Naive thymus-derived CD4-positive, alpha-beta T cell (primary cell): Measurements from ENCODE around the gene PRKAG2. TPM values are rescaled to one million over a fixed set of nuclear protein-coding genes. Genes with fewer than 3 reads are reported as not detected.

Experiments used
- ATAC-seq: fragments of 150-1000 bp; cut with Tn5 transposase; 2 replicates; pipeline ENCODE4 v1.10.0; 2021; ENCODE audit warnings: mild to moderate bottlenecking, moderate library complexity
- CTCF ChIA-PET: fragments of 350-600 bp; sonication (Branson Sonifier 250); formaldehyde crosslinking; loops from one replicate; lab custom pipeline; 2021; ENCODE audit warnings: antibody characterized with exemption; lab: Charles Lee
- POLR2A ChIA-PET: fragments of 350-600 bp; sonication (Branson Sonifier 250); formaldehyde crosslinking; loops from one replicate; lab custom pipeline; 2021; ENCODE audit warnings: antibody characterized with exemption, inconsistent platforms; lab: Charles Lee
- DNase-seq, 9 donors: peaks; one replicate each; pipeline versions ENCODE4 v3.0.0 to v3.0.0-alpha.2; 2020 to 2022; ENCODE audit warnings: mixed read lengths in 1 of 9
- H3K27ac ChIP-seq: one replicate; pipeline ENCODE4 v1.7.0; 2013; ENCODE audit warnings: mild to moderate bottlenecking, low read depth, low read length, moderate library complexity
- H3K27me3 ChIP-seq, 2 donors: one replicate each; pipeline ENCODE4 v1.7.0; 2013; ENCODE audit warnings: low read length in 2 of 2, mild to moderate bottlenecking in 2 of 2, moderate library complexity in 2 of 2; ENCODE audit not compliant: control insufficient read depth in 2 of 2, insufficient read depth in 2 of 2
- H3K36me3 ChIP-seq, 3 experiments: 1 replicate in 2 of 3; 2 replicates in 1 of 3; pipeline ENCODE4 v1.7.0; 2013; ENCODE audit warnings: low read length in 3 of 3, mild to moderate bottlenecking in 3 of 3, moderate library complexity in 1 of 3; ENCODE audit not compliant: insufficient read depth in 3 of 3, control insufficient read depth in 2 of 3
- H3K4me1 ChIP-seq, 2 donors: one replicate each; pipeline ENCODE4 v1.7.0; 2013; ENCODE audit warnings: low read length in 2 of 2, mild to moderate bottlenecking in 2 of 2, moderate library complexity in 1 of 2; ENCODE audit not compliant: control insufficient read depth in 2 of 2, insufficient read depth in 2 of 2
- H3K4me3 ChIP-seq: 2 replicates; pipeline ENCODE4 v1.7.0; 2013; ENCODE audit warnings: mild to moderate bottlenecking, low read length
- H3K9me3 ChIP-seq, 3 experiments: 1 replicate in 2 of 3; 2 replicates in 1 of 3; pipeline ENCODE4 v1.7.0; 2013; ENCODE audit warnings: low read length in 3 of 3; ENCODE audit not compliant: control insufficient read depth in 2 of 3
- H3K27ac Mint-ChIP-seq, 9 donors: one replicate each; pipeline ENCODE4 v1.8.0; 2020 to 2022; ENCODE audit warnings: mixed read lengths in 9 of 9, mild to moderate bottlenecking in 8 of 9, moderate library complexity in 5 of 9, inconsistent platforms in 2 of 9
- H3K27me3 Mint-ChIP-seq, 5 donors: one replicate each; pipeline ENCODE4 v1.8.0; 2021 to 2022; ENCODE audit warnings: mixed read lengths in 5 of 5, mild to moderate bottlenecking in 1 of 5
- H3K36me3 Mint-ChIP-seq, 5 donors: one replicate each; pipeline ENCODE4 v1.8.0; 2020 to 2022; ENCODE audit warnings: mixed read lengths in 5 of 5, mild to moderate bottlenecking in 3 of 5, inconsistent platforms in 1 of 5
- H3K4me1 Mint-ChIP-seq, 7 donors: one replicate each; pipeline ENCODE4 v1.8.0; 2020 to 2022; ENCODE audit warnings: mixed read lengths in 7 of 7, mild to moderate bottlenecking in 3 of 7, inconsistent platforms in 1 of 7
- H3K4me3 Mint-ChIP-seq, 10 donors: one replicate each; pipeline ENCODE4 v1.8.0; 2020 to 2022; ENCODE audit warnings: mild to moderate bottlenecking in 10 of 10, mixed read lengths in 10 of 10, moderate library complexity in 6 of 10, inconsistent platforms in 2 of 10
- H3K9me3 Mint-ChIP-seq, 11 donors: one replicate each; pipeline ENCODE4 v1.8.0; 2020 to 2022; ENCODE audit warnings: mixed read lengths in 11 of 11, mild to moderate bottlenecking in 4 of 11, inconsistent platforms in 1 of 11, moderate library complexity in 1 of 11
- intact Hi-C, 2 donors: fragments of 100-400 bp; cut with micrococcal nuclease; formaldehyde crosslinking; loops; one replicate each; pipeline ENCODE4 v1.15.1; 2023
- polyA plus RNA-seq, 2 donors: library from polyadenylated mRNA; unstranded; fragments of 300-500 nt; fragmentation: Illumina TruSeq; gene quantifications; one replicate each; pipeline ENCODE4 v1.2.3, GENCODE V29; 2021
- total RNA-seq, 6 experiments: library from RNA in 5 of 6; stranded (reverse) in 5 of 6; gene quantifications; 1 replicate in 5 of 6; 2 replicates in 1 of 6; pipeline ENCODE4 v1.2.3 and lab custom pipeline; 2021 to 2026

The PRKAG2 gene
- total and polyA plus RNA-seq, 7 experiments from 2014 or later, result 15.0 to 74.4 (median 55.7) TPM

GRCh38 chr7:151794508-151795167 is 82.3 kb downstream of the PRKAG2 start:
- peaks cover 0 to 26% (median 16%) of the 10 kb centered on the region in 7 donors for H3K4me1 Mint-ChIP-seq
- ATAC-seq (no peak), DNase-seq (no peak)
- H3K4me3 Mint-ChIP-seq, result no peak overlapping the region
- Histone ChIP-seq H3K27ac (no peak overlapping the region), H3K4me1 (peaks cover 0 to 4% of the 10 kb centered on the region in 2 donors), H3K4me3 (no peak overlapping the region), H3K36me3 (peaks cover 0 to 8% (median 0%) of the 10 kb centered on the region in 3 experiments), H3K9me3 (no peaks in the 10 kb centered on the region), H3K27me3 (no peaks in the 10 kb centered on the region)
- no peak overlapping the region for H3K27ac Mint-ChIP-seq
- no peaks in the 10 kb centered on the region for H3K27me3 Mint-ChIP-seq
- H3K36me3 Mint-ChIP-seq, result peaks cover 0 to 10% (median 4%) of the 10 kb centered on the region in 5 donors
- intact Hi-C loops, result no loop called here
- ChIA-PET CTCF (interaction anchor here (0.6 to 1.4 kb wide), 2 partner anchors 11 kb away, joined by 3 to 5 read pairs; no protein-coding TSS in a partner anchor), POLR2A (interaction anchor here (0.7 kb wide), 1 partner anchor 24 kb away, joined by 3 read pairs; no protein-coding TSS in a partner anchor)
- H3K9me3 Mint-ChIP-seq, result no peaks in the 10 kb centered on the region

GRCh38 chr7:151793991-151794507 is 82.9 kb downstream of the PRKAG2 start:
- ChIA-PET CTCF (interaction anchor here (1.4 kb wide), 1 partner anchor 10 kb away, joined by 5 read pairs; no protein-coding TSS in a partner anchor), POLR2A (no interaction called here)
- H3K27ac Mint-ChIP-seq, result no peak overlapping the region
- H3K4me3 Mint-ChIP-seq, result no peak overlapping the region
- H3K9me3 Mint-ChIP-seq, result no peaks in the 10 kb centered on the region
- peaks cover 0 to 15% (median 4%) of the 10 kb centered on the region in 5 donors for H3K36me3 Mint-ChIP-seq
- Histone ChIP-seq H3K36me3 (peaks cover 0 to 8% (median 0%) of the 10 kb centered on the region in 3 experiments), H3K9me3 (no peaks in the 10 kb centered on the region), H3K4me1 (peaks cover 0 to 4% of the 10 kb centered on the region in 2 donors), H3K27ac (no peak overlapping the region), H3K4me3 (no peak overlapping the region), H3K27me3 (no peaks in the 10 kb centered on the region)
- intact Hi-C loops, result no loop called here
- peaks cover 0 to 32% (median 21%) of the 10 kb centered on the region in 7 donors for H3K4me1 Mint-ChIP-seq
- H3K27me3 Mint-ChIP-seq, result no peaks in the 10 kb centered on the region
- DNase-seq (no peak), ATAC-seq (no peak)

GRCh38 chr7:151793531-151793951 is 83.4 kb downstream of the PRKAG2 start:
- CTCF ChIA-PET, result interaction anchor here (1.4 kb wide), 1 partner anchor 10 kb away, joined by 5 read pairs; no protein-coding TSS in a partner anchor
- Histone ChIP-seq H3K27me3 (no peaks in the 10 kb centered on the region), H3K27ac (no peak overlapping the region), H3K4me1 (peaks cover 0 to 4% of the 10 kb centered on the region in 2 donors), H3K4me3 (no peak overlapping the region), H3K36me3 (peaks cover 0 to 8% (median 0%) of the 10 kb centered on the region in 3 experiments), H3K9me3 (no peaks in the 10 kb centered on the region)
- H3K36me3 Mint-ChIP-seq, result peaks cover 0 to 16% (median 4%) of the 10 kb centered on the region in 5 donors
- peaks cover 0 to 33% (median 25%) of the 10 kb centered on the region in 7 donors for H3K4me1 Mint-ChIP-seq
- DNase-seq (no peak), ATAC-seq (peak; percentile 4)
- intact Hi-C loops, result no loop called here
- H3K27me3 Mint-ChIP-seq, result no peaks in the 10 kb centered on the region
- H3K27ac Mint-ChIP-seq, result no peak overlapping the region
- POLR2A ChIA-PET, result no interaction called here
- H3K9me3 Mint-ChIP-seq, result no peaks in the 10 kb centered on the region
- no peak overlapping the region for H3K4me3 Mint-ChIP-seq

GRCh38 chr7:151792636-151793035 is 84.3 kb downstream of the PRKAG2 start:
- no peaks in the 10 kb centered on the region for H3K9me3 ChIP-seq
- H3K4me3 ChIP-seq, result no peak overlapping the region
- H3K36me3 ChIP-seq, result peaks cover 0 to 8% (median 0%) of the 10 kb centered on the region in 3 experiments
- Mint-ChIP-seq H3K27ac (peak overlapping the region in 1 of 9 donors; percentile 28), H3K4me1 (peaks cover 2 to 34% (median 29%) of the 10 kb centered on the region in 7 donors), H3K36me3 (peaks cover 0 to 16% (median 4%) of the 10 kb centered on the region in 5 donors), H3K4me3 (no peak overlapping the region), H3K27me3 (no peaks in the 10 kb centered on the region), H3K9me3 (peaks cover 0 to 2% (median 0%) of the 10 kb centered on the region in 11 donors)
- CTCF ChIA-PET, result no interaction called here
- H3K4me1 ChIP-seq, result peaks cover 0 to 4% of the 10 kb centered on the region in 2 donors
- no peaks in the 10 kb centered on the region for H3K27me3 ChIP-seq
- DNase-seq (no peak), ATAC-seq (no peak)
- no peak overlapping the region for H3K27ac ChIP-seq
- intact Hi-C loops, result no loop called here
- POLR2A ChIA-PET, result no interaction called here

GRCh38 chr7:151792086-151792485 is 84.8 kb downstream of the PRKAG2 start:
- no peaks in the 10 kb centered on the region for H3K9me3 ChIP-seq
- intact Hi-C loops, result no loop called here
- DNase-seq (no peak), ATAC-seq (no peak)
- no peak overlapping the region for H3K4me3 ChIP-seq
- peak overlapping the region in 1 of 9 donors; percentile 8 for H3K27ac Mint-ChIP-seq
- CTCF ChIA-PET, result no interaction called here
- H3K27me3 Mint-ChIP-seq, result no peaks in the 10 kb centered on the region
- H3K36me3 Mint-ChIP-seq, result peaks cover 0 to 16% (median 4%) of the 10 kb centered on the region in 5 donors
- H3K9me3 Mint-ChIP-seq, result peaks cover 0 to 2% (median 0%) of the 10 kb centered on the region in 11 donors
- H3K36me3 ChIP-seq, result peaks cover 0 to 8% (median 0%) of the 10 kb centered on the region in 3 experiments
- H3K4me1 ChIP-seq, result peaks cover 0 to 4% of the 10 kb centered on the region in 2 donors
- no peak overlapping the region for H3K27ac ChIP-seq
- no peaks in the 10 kb centered on the region for H3K27me3 ChIP-seq
- no peak overlapping the region for H3K4me3 Mint-ChIP-seq
- POLR2A ChIA-PET, result no interaction called here
- H3K4me1 Mint-ChIP-seq, result peaks cover 3 to 34% (median 31%) of the 10 kb centered on the region in 7 donors

GRCh38 chr7:151790830-151791620 is 85.9 kb downstream of the PRKAG2 start:
- Histone ChIP-seq H3K36me3 (peaks cover 0 to 13% (median 0%) of the 10 kb centered on the region in 3 experiments), H3K4me3 (no peak overlapping the region), H3K27ac (no peak overlapping the region), H3K9me3 (no peaks in the 10 kb centered on the region), H3K4me1 (peaks cover 0 to 2% of the 10 kb centered on the region in 2 donors), H3K27me3 (no peaks in the 10 kb centered on the region)
- DNase-seq (no peak), ATAC-seq (no peak)
- H3K36me3 Mint-ChIP-seq, result peaks cover 0 to 16% (median 4%) of the 10 kb centered on the region in 5 donors
- H3K4me3 Mint-ChIP-seq, result peak overlapping the region in 1 of 10 donors; percentile 63
- CTCF ChIA-PET, result no interaction called here
- POLR2A ChIA-PET, result no interaction called here
- peaks cover 0 to 3% (median 0%) of the 10 kb centered on the region in 11 donors for H3K9me3 Mint-ChIP-seq
- no peak overlapping the region for H3K27ac Mint-ChIP-seq
- intact Hi-C loops, result no loop called here
- no peaks in the 10 kb centered on the region for H3K27me3 Mint-ChIP-seq
- H3K4me1 Mint-ChIP-seq, result peaks cover 3 to 36% (median 31%) of the 10 kb centered on the region in 7 donors
